ENCODE results near the gene CENPP.
A peak's percentile ranks its signal among the peaks of the same experiment; 100 is the strongest.

Gene CENPP

DNA sequence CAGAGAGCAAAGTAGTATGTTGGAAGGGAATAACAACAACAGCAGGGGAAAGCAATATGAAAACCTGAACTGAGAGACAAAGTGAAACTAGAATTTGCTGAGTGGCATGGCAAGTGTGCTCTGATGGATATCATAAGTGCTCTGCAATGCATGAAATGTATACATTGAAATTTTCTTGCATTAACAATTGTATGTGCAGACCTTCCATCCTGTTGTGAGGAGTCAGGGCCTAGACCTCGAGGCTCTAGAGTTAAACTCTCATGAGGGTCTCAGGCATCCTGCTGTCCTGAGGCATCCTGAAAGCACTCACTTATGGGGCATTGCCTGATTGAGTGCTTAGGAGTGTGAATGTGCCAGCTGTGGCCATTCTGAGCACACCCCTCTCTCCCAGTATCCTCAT lies 208.9 kb downstream of the CENPP start:
- Histone ChIP-seq H3K27me3 (no peaks in the 10 kb centered on the region), H3K9me3 (no peaks in the 10 kb centered on the region), H3K4me1 (ENCODE audit: control insufficient read depth in 1 of 2, insufficient read depth in 1 of 2, low read depth in 1 of 2, low read length in 1 of 2) (peaks cover 22 to 44% of the 10 kb centered on the region in 2 experiments), H3K4me3 (ENCODE audit: low read depth in 1 of 2, low read length in 1 of 2) (no peak overlapping the region), H3K27ac (peak overlapping the region; percentile 23), H3K36me3 (no peaks in the 10 kb centered on the region)
- TF ChIP-seq, protein P1, sequence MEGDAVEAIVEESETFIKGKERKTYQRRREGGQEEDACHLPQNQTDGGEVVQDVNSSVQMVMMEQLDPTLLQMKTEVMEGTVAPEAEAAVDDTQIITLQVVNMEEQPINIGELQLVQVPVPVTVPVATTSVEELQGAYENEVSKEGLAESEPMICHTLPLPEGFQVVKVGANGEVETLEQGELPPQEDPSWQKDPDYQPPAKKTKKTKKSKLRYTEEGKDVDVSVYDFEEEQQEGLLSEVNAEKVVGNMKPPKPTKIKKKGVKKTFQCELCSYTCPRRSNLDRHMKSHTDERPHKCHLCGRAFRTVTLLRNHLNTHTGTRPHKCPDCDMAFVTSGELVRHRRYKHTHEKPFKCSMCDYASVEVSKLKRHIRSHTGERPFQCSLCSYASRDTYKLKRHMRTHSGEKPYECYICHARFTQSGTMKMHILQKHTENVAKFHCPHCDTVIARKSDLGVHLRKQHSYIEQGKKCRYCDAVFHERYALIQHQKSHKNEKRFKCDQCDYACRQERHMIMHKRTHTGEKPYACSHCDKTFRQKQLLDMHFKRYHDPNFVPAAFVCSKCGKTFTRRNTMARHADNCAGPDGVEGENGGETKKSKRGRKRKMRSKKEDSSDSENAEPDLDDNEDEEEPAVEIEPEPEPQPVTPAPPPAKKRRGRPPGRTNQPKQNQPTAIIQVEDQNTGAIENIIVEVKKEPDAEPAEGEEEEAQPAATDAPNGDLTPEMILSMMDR (IDR thresholded peaks at IDR 0.05): no peak

DNA sequence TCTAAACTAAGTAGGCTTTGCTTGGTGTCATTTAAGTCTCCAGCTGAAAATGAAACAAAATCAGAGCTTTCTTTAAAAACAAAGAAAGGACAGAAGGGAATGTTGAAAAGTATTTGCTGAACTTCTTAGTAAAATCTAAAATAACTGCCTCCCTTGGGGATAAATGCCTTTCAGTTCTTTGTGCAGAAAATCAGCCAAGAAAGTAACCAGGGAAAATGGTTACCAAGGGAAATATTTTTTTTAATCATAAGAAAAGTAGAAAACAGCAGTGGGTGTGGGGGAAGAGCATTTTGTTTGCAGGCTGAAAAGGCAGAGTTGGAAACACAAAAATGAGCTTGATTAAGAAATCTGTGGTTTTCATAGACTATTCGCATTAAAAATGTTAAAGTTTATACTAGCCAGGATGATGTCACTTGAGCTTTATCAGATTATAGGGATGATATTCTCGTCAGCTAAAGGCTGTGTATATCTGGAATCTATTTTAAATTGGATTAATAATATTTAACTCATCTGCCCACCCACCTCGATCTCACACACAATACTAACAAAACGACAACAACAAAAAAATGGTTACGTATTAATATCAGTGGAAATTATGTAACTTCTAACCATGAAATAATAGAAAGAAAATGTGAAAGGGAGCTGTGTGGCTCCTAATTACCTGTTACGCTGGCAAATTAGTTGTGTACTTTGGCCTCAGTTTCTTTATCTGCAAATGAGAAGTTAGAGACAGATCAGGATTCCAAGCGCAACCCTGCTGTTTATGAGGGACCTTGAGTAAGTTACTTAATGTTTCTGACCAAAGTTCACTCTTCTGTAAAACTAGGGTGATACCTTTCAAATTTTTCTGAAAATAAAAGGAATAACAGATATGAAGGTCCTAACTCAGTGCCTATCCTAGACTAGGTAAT lies 210.4 kb downstream of the CENPP start, which contains the start of gene ECM2:
Gene ECM2 (minus strand): TSS at position 51 of the 911 bp plus-strand sequence. CDS start 13,124 bp downstream, outside the sequence.
- H3K4me1 ChIP-seq (ENCODE audit: control insufficient read depth in 1 of 2, insufficient read depth in 1 of 2, low read depth in 1 of 2, low read length in 1 of 2): peaks cover 22 to 45% of the 10 kb centered on the region in 2 experiments
- H3K36me3 ChIP-seq: no peaks in the 10 kb centered on the region

DNA sequence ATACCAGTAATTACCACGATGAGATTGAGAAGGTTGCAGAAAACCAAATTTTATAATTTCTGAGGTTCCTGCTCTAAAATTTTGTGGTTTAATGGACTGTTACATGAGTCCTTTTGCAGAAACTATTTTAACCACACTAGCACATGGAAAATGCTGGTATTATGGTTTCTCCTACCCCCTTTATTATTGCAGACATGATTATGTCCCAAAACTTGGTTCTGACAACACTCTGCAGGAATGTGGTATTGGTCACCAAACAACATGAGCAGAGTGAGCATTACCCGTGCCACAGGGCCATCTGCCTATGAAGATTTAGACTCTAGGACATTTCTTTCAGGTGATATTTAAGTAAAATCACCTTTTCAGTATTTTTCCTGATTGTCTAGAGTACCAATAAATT lies 212.8 kb downstream of the CENPP start:
- Histone ChIP-seq H3K9me3 (no peaks in the 10 kb centered on the region), H3K27ac (peak overlapping the region; percentile 90), H3K27me3 (no peaks in the 10 kb centered on the region), H3K36me3 (no peaks in the 10 kb centered on the region), H3K4me3 (ENCODE audit: low read depth in 1 of 2, low read length in 1 of 2) (no peak overlapping the region), H3K4me1 (ENCODE audit: control insufficient read depth in 1 of 2, insufficient read depth in 1 of 2, low read depth in 1 of 2, low read length in 1 of 2) (peaks cover 22 to 52% of the 10 kb centered on the region in 2 experiments)
- TF ChIP-seq, protein P1 (IDR thresholded peaks at IDR 0.05): no peak

More for the DNA sequence above, 210.4 kb downstream of the CENPP start, which contains the start of gene ECM2:
- Histone ChIP-seq H3K9me3 (no peaks in the 10 kb centered on the region), H3K27ac (peak within 1 kb of the TSS; percentile 90), H3K27me3 (no peaks in the 10 kb centered on the region), H3K4me3 (ENCODE audit: low read depth in 1 of 2, low read length in 1 of 2) (no peak within 1 kb of the TSS)
- TF ChIP-seq, protein P1 (IDR thresholded peaks at IDR 0.05): no peak

DNA sequence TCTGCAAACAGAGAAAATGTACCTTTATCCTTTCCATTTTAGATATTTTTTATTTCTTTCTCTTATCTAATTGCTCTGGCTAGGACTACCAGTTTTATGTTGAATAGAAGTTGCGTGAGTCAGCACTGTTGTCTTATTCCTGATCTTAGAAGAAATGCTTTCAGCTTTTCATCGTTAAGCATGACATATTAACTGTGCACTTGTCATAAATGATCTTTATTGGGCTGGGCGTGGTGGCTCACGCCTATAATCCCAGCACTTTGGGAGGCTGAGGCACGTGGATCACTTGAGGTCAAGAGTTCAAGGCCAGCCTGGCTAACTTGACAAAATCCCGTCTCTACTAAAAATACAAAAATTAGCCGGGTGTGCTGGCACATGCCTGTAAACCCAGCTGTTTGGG lies 218.2 kb downstream of the CENPP start:
- H3K9me3 ChIP-seq: no peaks in the 10 kb centered on the region
- H3K27me3 ChIP-seq: no peaks in the 10 kb centered on the region
- no peak overlapping the region for H3K4me3 ChIP-seq (ENCODE audit: low read depth in 1 of 2, low read length in 1 of 2)
- no peak overlapping the region for H3K27ac ChIP-seq
- TF ChIP-seq, protein P1 (IDR thresholded peaks at IDR 0.05): no peak
- H3K4me1 ChIP-seq (ENCODE audit: control insufficient read depth in 1 of 2, insufficient read depth in 1 of 2, low read depth in 1 of 2, low read length in 1 of 2): peaks cover 0 to 8% of the 10 kb centered on the region in 2 experiments
- no peaks in the 10 kb centered on the region for H3K36me3 ChIP-seq

DNA sequence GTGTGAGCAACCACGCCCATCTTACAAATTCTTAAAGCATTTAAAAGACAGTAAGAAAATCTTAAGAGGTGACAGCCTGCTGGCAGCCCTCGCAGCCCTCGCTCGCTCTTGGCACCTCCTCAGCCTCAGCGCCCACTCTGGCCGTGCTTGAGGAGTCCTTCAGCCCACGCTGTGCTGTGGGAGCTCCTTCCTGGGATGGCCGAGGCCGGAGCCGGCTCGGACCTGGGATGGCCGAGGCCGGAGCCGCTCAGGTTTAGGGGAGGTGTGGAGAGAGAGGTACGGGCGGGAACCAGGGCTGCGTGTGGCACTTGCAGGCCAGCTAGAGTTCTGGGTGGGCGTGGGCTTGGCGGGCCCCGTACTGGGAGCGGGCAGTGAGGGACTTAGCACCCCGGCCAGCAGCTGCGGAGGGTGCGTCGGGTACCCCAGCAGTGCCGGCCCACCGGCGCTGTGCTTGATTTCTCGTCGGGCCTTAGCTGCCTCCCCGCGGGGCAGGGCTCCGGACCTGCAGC lies 219.3 kb downstream of the CENPP start:
- no peaks in the 10 kb centered on the region for H3K36me3 ChIP-seq
- peaks cover 0 to 8% of the 10 kb centered on the region in 2 experiments for H3K4me1 ChIP-seq (ENCODE audit: control insufficient read depth in 1 of 2, insufficient read depth in 1 of 2, low read depth in 1 of 2, low read length in 1 of 2)
- no peak overlapping the region for H3K27ac ChIP-seq
- no peaks in the 10 kb centered on the region for H3K9me3 ChIP-seq
- TF ChIP-seq, protein P1 (IDR thresholded peaks at IDR 0.05): no peak
- H3K27me3 ChIP-seq: no peaks in the 10 kb centered on the region
- no peak overlapping the region for H3K4me3 ChIP-seq (ENCODE audit: low read depth in 1 of 2, low read length in 1 of 2)
